Measurements from ENCODE around the gene SPACA5.

SPACA5 gene

DNA sequence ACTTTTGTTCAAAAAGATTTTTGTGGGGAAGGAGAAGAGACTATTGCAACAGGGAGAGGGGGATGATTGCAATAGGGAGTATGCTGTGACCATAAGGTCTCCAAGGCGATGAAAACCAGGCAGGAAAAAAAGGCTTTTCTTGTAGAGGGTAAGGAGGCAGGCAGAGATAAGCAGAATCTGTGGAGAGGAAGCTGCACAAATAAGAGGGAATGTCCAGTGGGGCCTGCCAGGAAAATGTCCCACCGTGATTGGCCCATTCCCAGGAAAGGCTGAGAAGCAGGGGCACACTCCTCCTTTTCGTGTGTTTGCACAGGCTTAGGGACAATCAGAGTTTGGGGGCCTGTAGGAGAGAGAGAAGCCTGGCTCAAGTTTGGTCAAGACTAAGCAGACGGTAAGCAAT, 29.1 kb downstream of the SPACA5 start:
- TF ChIP-seq, protein P1, sequence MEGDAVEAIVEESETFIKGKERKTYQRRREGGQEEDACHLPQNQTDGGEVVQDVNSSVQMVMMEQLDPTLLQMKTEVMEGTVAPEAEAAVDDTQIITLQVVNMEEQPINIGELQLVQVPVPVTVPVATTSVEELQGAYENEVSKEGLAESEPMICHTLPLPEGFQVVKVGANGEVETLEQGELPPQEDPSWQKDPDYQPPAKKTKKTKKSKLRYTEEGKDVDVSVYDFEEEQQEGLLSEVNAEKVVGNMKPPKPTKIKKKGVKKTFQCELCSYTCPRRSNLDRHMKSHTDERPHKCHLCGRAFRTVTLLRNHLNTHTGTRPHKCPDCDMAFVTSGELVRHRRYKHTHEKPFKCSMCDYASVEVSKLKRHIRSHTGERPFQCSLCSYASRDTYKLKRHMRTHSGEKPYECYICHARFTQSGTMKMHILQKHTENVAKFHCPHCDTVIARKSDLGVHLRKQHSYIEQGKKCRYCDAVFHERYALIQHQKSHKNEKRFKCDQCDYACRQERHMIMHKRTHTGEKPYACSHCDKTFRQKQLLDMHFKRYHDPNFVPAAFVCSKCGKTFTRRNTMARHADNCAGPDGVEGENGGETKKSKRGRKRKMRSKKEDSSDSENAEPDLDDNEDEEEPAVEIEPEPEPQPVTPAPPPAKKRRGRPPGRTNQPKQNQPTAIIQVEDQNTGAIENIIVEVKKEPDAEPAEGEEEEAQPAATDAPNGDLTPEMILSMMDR (conservative IDR thresholded peaks at IDR 0.05; ENCODE audit: low read length), result no peak
- no peak for DNase-seq (ENCODE audit: low read depth)
- H3K4me3 ChIP-seq (ENCODE audit: low read length), result no peak overlapping the region

DNA sequence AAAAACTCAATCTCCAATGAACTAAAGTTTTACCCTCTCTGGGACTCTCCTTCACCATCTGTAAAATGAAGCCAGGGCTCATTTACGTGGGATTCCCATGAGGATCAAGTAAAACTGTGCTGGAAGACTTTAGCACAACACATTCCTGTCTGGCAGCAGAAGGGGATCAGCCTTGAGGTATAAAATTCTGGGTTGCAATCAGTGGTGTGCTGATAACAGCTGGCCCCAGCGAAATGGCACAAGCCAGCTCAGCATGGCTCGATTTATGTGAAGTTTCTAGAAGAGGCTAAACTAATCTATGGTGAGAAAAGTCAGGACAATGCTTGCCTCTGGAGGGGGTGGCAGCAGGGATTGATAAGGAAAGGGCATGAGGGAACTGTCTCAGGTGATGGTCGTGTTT, 36.3 kb downstream of the SPACA5 start:
- TF ChIP-seq, protein P1 (conservative IDR thresholded peaks at IDR 0.05; ENCODE audit: low read length), result no peak
- DNase-seq (ENCODE audit: low read depth), result no peak
- H3K4me3 ChIP-seq (ENCODE audit: low read length), result no peak overlapping the region

GRCh38 chrX:48045410-48046311, 38.9 kb downstream of the SPACA5 start:
- H3K4me3 ChIP-seq (ENCODE audit: low read length), result no peak overlapping the region
- TF ChIP-seq, protein P1 (conservative IDR thresholded peaks at IDR 0.05; ENCODE audit: low read length), result no peak
- DNase-seq (ENCODE audit: low read depth), result peak; percentile 44

DNA sequence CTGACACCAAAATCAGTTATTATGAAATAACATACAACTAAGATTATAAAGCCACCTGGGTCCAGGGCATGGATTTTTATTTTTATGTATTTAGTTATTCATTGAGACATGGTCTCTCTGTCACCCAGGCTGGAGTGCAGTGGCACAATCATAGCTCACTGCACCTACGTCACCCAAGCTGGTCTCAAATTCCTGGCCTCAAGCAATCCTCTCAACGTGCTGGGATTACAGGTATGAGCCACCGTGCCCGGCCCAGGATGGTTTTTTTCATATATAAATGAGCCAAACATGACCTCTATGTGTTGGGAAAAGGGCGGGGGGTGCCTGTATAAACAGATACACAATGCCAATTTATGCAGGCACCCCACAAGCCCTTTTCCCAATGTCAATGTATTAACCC, 40.1 kb downstream of the SPACA5 start:
- TF ChIP-seq, protein P1 (conservative IDR thresholded peaks at IDR 0.05; ENCODE audit: low read length), result no peak

GRCh38 chrX:48058621-48059295, 52.0 kb downstream of the SPACA5 start:
- TF ChIP-seq, protein P1 (conservative IDR thresholded peaks at IDR 0.05; ENCODE audit: low read length), result no peak
- no peak overlapping the region for H3K4me3 ChIP-seq (ENCODE audit: low read length)
- DNase-seq (ENCODE audit: low read depth), result no peak

More for the DNA sequence above, 40.1 kb downstream of the SPACA5 start:
- no peak overlapping the region for H3K4me3 ChIP-seq (ENCODE audit: low read length)
- DNase-seq (ENCODE audit: low read depth), result no peak

- TF ChIP-seq, protein P1 (conservative IDR thresholded peaks at IDR 0.05; ENCODE audit: low read length), result no peak
- no peak for DNase-seq (ENCODE audit: low read depth)
- H3K4me3 ChIP-seq (ENCODE audit: low read length), result no peak overlapping the region
These were observed 52.5 kb downstream of the SPACA5 start for GRCh38 chrX:48059296-48059639.

Data from AG10803 (cell line).